Kidney (tissue), 14 donors: ENCODE results near the gene P2RX2. TPM values are rescaled to one million over a fixed set of nuclear protein-coding genes. Genes with fewer than 3 reads are reported as not detected.

Experiments used
- DNase-seq, 5 donors: peaks; one replicate each; pipeline ENCODE4 v3.0.0-alpha.2; 2013 to 2020
- FAIRE-seq: peaks from 2 replicates; lab custom pipeline; 2012; peaks lifted over from hg19 to GRCh38; lab: Jason Lieb, UNC
- H3K27ac ChIP-seq, 2 donors: one replicate each; pipeline ENCODE4 v1.7.0; 2013; ENCODE audit warnings: low read depth in 2 of 2, low read length in 2 of 2, inconsistent platforms in 1 of 2
- H3K27me3 ChIP-seq: one replicate; pipeline ENCODE4 v1.7.1; 2013; ENCODE audit warnings: low read length, inconsistent platforms; ENCODE audit not compliant: control insufficient read depth, insufficient read depth
- H3K36me3 ChIP-seq, 3 donors: one replicate each; pipeline versions ENCODE4 v1.7.0 to v1.7.1; 2013; ENCODE audit warnings: low read length in 3 of 3, control low read depth in 1 of 3, inconsistent platforms in 1 of 3; ENCODE audit not compliant: insufficient read depth in 3 of 3, control insufficient read depth in 2 of 3
- H3K4me1 ChIP-seq, 3 donors: one replicate each; pipeline versions ENCODE4 v1.7.0 to v1.7.1; 2013; ENCODE audit warnings: low read length in 3 of 3, inconsistent platforms in 1 of 3, low read depth in 1 of 3; ENCODE audit not compliant: control insufficient read depth in 2 of 3, insufficient read depth in 2 of 3
- H3K4me3 ChIP-seq, 3 donors: one replicate each; pipeline versions ENCODE4 v1.7.0 to v1.8.1; 2013; ENCODE audit warnings: low read length in 3 of 3, control low read depth in 1 of 3, inconsistent platforms in 1 of 3
- H3K9ac ChIP-seq, 3 donors: one replicate each; pipeline versions ENCODE4 v1.7.0 to v1.7.1; 2013; ENCODE audit warnings: low read length in 3 of 3, control low read depth in 1 of 3, inconsistent platforms in 1 of 3
- H3K9me3 ChIP-seq, 3 donors: one replicate each; pipeline versions ENCODE4 v1.7.0 to v1.7.1; 2013; ENCODE audit warnings: low read length in 3 of 3, control low read depth in 1 of 3, inconsistent platforms in 1 of 3; ENCODE audit not compliant: control insufficient read depth in 2 of 3, insufficient read depth in 1 of 3
- CTCF ChIP-seq: IDR thresholded peaks from 3 replicates; pipeline ENCODE4 v1.5.1; 2012; ENCODE audit warnings: mild to moderate bottlenecking, moderate library complexity, borderline replicate concordance; ENCODE audit not compliant: insufficient read depth; ENCODE audit errors: extremely low read depth
- intact Hi-C: fragments of 100-400 bp; cut with DNase I; formaldehyde crosslinking; loops from one replicate; pipeline ENCODE4 v1.11.1; 2022
- polyA plus RNA-seq: library from polyadenylated mRNA; stranded (reverse); fragments of 350-450 nt; fragmentation: Illumina TruSeq; extraction: RNeasy Lipid Tissue Mini Kit (QIAGEN cat#74804); gene quantifications from one replicate; pipeline ENCODE4 v1.2.3, GENCODE V29; 2014; ENCODE audit warnings: low read depth, low replicate concordance; ENCODE audit not compliant: insufficient read depth
- total RNA-seq: library from RNA; stranded (reverse); fragmentation: NEBNext Ultra II Directional; extraction: Animal tissue kit (Norgen Biotek cat#: 25700); gene quantifications from one replicate; pipeline ENCODE4 v1.2.1, GENCODE V29; 2021
- donor health status: control.
- donor health status: control.
- donor health status: control.
- donor health status: control.
- donor health status: control.
- donor health status: DM: yes; HTN: yes; CAD: no.
- donor health status: Normal renal cell carcinoma (clear cell type).

Gene P2RX2
- total and polyA plus RNA-seq, 2 donors from 2014 or later, result 0.19 to 0.37 TPM

- DNase-seq (no peak), FAIRE-seq (no peak)
- no peaks in the 10 kb centered on the region for H3K9me3 ChIP-seq
- intact Hi-C loops, result no loop called here
- H3K4me3 ChIP-seq, result no peak overlapping the region
- H3K9ac ChIP-seq, result no peak overlapping the region
- peaks cover 5 to 30% (median 13%) of the 10 kb centered on the region in 3 donors for H3K36me3 ChIP-seq
- H3K4me1 ChIP-seq, result no peaks in the 10 kb centered on the region
- no peak for TF ChIP-seq CTCF
- H3K27ac ChIP-seq, result no peak overlapping the region
- no peaks in the 10 kb centered on the region for H3K27me3 ChIP-seq
Observed at GRCh38 chr12:132665149-132665491, 46.5 kb downstream of the P2RX2 start.

GRCh38 chr12:132665794-132666193 is 47.2 kb downstream of the P2RX2 start:
- FAIRE-seq (no peak), DNase-seq (no peak)
- no peak for TF ChIP-seq CTCF
- H3K9me3 ChIP-seq, result no peaks in the 10 kb centered on the region
- H3K36me3 ChIP-seq, result peaks cover 5 to 27% (median 8%) of the 10 kb centered on the region in 3 donors
- no peaks in the 10 kb centered on the region for H3K27me3 ChIP-seq
- H3K4me3 ChIP-seq, result no peak overlapping the region
- H3K27ac ChIP-seq, result no peak overlapping the region
- no peaks in the 10 kb centered on the region for H3K4me1 ChIP-seq
- H3K9ac ChIP-seq, result no peak overlapping the region
- intact Hi-C loops, result no loop called here

- Histone ChIP-seq H3K4me3 (no peak overlapping the region), H3K4me1 (no peaks in the 10 kb centered on the region), H3K36me3 (peaks cover 8 to 23% (median 9%) of the 10 kb centered on the region in 3 donors), H3K27ac (no peak overlapping the region), H3K27me3 (no peaks in the 10 kb centered on the region), H3K9ac (no peak overlapping the region), H3K9me3 (no peaks in the 10 kb centered on the region)
- DNase-seq (no peak), FAIRE-seq (no peak)
- no peak for TF ChIP-seq CTCF
- intact Hi-C loops, result no loop called here
Observed at GRCh38 chr12:132668191-132669088, 49.9 kb downstream of the P2RX2 start.
